NCI-H2081 (cell line): ENCODE data around the gene MCEMP1.
A peak's percentile ranks its signal among the peaks of the same experiment; 100 is the strongest.
"Not testable (repeated sequence)": the region's sequence is repeated elsewhere in the genome, so short reads cannot be mapped to it uniquely, and the experiment has no call there.

ENCODE experiments used
- DNase-seq, 2 experiments: peaks; one replicate each; lab custom pipeline; 2025; lab: John Stamatoyannopoulos, UW

Gene MCEMP1

DNA sequence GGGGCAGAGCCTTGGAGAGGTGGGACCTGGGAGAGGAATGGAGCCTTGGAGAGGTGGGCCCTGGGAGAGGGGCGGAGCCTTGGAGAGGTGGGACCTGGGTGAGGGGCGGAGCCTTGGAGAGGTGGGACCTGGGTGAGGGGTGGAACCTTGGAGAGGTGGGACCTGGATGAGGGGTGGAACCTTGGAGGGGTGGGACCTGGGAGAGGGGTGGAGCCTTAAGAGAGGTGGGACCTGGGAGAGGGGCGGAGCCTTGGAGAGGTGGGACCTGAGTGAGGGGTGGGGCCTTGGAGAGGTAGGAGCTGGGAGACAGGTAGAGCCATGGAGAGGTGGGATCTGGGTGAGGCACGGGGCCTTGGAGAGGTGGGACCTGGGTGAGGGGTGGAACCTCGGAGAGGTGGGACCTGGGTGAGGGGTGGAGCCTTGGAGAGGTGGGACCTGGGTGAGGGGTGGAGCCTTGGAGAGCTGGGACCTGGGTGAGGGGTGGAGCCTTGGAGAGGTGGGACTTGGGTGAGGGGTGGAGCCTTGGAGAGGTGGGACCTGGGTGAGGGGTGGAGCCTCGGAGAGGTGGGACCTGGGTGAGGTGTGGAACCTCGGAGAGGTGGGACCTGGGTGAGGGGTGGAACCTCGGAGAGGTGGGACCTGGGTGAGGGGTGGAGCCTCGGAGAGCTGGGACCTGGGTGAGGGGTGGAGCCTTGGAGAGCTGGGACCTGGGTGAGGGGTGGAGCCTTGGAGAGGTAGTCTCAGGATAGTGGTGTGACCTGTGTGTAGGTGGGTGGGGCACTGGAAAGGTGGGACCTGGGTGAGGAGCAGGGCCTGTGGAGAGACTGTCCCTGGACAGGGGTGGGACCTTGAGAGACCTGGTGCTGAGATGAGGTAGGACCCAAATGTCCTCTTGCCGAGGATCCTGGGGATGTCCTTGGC is 33.0 kb upstream of the MCEMP1 start:
- DNase-seq: not testable (repeated sequence)

DNA sequence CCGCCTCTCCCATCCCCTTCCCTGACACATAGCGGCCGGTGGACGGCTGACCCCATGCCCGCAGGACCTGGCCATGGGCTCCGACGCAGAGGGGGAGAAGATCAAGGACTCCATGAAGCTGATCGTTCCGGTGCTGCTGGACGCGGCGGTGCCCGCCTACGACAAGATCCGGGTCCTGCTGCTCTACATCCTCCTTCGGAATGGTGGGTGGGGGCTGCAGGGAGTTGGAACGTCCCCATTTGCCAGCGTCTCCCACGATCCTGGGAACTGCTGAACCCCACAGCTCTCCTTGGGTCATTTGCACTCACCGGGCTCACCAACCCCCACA is 32.4 kb upstream of the MCEMP1 start:
- DNase-seq: no peak

DNA sequence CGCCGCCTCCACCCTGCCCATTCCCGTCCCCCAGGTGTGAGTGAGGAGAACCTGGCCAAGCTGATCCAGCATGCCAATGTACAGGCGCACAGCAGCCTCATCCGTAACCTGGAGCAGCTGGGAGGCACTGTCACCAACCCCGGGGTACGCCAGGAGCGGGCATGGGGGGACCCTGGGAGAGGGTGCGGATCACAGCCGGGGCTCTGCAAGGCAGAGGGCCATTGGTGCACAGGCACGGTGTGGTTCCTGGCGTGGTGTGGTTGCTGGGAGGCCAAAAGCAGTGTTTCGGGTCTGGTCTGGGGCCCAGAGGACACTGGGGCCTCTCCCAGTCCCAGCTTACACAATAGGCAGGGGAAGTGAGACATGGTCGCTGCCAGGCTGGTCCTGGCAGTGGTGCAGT is 31.7 kb upstream of the MCEMP1 start:
- no peak for DNase-seq

DNA sequence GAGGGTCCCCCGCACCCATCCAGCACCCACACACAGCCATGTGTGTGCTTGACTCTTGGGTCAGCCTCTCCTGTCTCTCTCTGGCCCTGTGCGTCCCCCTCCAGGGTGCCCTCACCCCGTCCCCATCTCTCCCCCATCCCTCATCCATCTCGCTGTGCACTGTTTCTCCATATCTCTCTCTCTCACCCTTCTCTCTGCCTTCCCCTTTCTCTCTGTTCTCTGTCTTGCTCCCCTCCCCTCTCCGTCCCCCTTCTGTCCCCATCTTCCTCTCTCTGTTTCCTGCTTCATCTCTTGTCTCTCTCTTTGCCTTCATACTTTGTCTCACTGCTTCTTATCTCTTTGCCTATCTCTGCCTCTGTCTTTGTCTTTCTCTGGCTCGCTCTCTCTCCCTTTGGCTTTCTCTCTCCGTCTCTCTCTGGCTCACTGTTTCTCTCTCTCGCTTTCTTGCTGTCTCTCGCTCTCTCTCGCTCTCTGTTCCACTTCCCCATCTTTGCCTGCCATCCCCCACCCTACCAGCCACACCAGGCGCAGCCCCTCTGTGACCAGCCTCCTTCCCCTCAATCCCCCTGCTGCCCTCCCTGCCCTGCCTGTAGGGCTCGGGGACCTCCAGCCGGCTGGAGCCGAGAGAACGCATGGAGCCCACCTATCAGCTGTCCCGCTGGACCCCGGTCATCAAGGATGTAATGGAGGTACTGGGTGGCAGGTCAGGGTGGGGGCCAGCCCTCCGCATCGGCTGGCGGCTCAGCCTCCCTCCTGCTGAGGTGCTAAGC is 31.0 kb upstream of the MCEMP1 start:
- DNase-seq: no peak

DNA sequence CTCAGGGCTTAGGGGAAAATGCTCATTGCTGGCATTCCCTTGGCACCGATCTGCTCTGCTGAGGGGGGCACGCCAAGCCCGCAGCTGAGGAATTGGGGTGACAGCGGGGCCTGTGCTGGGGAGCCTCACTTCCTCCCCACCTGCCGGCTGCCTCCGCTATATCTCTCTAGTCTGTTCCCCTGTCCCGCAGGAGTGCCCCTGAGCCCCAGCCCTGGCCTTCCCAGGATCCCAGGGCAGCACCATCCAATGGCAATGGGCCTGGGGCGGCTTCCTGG is 30.5 kb upstream of the MCEMP1 start:
- DNase-seq: no peak

DNA sequence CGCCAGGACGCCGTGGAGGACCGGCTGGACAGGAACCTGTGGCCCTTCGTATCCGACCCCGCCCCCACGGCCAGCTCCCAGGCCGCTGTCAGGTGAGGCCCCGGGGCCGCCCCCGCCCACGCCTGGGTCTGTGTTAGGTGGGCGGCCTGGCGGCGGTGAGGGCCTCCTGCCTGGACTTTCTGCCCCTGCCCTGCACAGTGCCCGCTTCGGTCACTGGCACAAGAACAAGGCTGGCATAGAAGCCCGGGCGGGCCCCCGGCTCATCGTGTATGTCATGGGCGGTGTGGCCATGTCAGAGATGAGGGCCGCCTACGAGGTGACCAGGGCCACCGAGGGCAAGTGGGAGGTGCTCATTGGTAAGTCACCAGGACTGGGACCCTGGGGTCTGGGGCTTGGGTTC is 29.7 kb upstream of the MCEMP1 start:
- no peak for DNase-seq

DNA sequence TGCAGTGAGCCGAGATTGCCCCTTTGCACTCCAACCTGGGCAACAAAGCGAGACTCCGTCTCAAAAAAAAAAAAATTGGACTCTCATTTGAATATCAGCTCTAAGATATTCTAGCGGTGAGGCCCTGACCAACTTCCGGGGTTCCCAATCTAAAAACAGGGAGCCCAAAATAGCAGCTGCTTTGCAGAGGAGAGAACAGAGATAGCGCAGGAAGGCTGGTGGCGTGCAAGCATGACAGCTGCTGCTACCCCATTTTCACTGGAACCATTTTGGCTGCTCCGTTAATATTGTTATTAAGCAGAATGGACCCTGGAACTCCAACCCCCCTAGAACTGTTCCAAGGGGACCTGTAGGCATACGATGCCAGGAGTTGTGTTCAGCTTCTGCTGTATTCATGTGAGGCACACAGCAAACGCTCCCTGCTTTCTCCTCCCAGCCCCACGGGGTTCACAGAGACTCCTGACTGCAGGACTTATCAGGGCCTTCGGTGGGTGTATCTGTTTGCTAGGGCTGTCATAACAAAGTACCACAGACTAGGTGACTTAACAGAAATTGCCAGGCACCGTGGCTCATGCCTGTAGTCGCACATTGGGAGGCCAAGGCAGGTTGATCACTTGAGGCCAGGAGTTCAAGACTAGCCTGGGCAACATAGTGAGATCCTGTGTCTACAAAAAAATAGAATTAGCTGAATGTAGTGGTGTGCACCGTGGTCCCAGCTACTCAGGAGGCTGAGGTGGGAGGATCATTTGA is 28.4 kb upstream of the MCEMP1 start:
- no peak for DNase-seq

DNA sequence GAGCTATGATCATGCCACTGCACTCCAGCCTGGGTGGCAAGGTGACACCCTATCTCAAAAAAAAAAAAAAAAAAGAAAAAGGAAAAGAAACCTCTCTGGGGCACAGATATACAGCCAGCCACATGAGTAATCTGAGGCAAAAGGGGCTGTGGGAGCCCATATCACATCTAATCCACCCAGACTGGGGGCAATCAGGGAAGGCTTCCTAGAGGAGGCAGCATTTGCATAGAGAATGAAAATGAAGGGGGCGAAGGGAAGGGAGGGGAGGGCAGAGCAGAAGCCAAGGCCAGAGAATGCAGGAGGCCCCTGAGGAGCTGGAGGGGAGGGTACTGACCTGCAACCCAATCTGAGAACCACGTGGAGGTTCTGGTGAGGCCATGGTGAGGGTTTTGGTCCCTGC is 26.7 kb upstream of the MCEMP1 start:
- DNase-seq: no peak

DNA sequence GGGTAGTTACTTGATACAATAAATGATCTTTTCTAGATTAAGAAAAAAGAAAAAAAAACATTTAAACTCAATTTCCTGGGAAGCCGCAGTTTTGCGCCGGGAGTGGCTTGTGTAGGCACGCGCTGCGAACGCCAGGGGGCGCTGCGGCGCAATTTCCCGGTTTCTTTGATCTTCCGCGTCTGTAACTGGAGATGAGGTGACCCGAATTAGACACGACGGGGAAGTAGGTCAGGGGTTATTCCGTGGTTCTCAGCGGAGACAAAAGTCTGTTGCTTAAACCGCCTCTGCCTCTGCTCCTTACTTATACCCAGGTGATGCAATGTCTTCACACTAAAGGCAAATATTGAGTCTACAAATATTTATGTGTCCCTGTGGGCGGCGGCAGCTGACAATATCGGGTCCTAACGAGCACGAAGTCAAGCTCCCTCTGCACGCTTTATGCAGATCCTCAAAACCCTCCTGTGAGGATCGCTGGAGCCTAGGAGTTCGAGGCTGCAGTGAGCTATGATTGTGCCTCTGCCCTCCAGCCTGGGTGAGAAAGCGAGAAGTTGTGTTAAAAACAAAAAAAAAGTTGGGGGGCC is 24.7 kb upstream of the MCEMP1 start:
- peak; percentile 56 to 59 for DNase-seq

DNA sequence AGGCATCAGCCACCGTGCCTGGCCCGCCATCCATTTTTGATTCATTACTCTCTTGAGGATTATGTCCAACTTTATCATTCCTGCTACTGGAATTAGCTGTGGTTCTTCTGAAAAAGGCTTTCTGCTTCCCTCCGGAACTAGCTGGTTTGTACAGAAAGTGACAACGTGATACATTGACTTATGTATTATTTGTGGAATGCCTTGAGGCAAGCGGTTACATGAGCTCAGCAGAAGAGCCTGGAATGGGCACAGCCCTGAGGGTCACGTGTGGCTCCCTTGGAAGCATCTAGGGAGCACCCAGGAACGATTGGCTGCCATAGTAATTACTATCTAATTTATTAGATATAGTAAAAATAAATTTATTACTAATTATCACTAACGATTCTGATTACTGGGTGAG is 22.5 kb upstream of the MCEMP1 start:
- DNase-seq: no peak

DNA sequence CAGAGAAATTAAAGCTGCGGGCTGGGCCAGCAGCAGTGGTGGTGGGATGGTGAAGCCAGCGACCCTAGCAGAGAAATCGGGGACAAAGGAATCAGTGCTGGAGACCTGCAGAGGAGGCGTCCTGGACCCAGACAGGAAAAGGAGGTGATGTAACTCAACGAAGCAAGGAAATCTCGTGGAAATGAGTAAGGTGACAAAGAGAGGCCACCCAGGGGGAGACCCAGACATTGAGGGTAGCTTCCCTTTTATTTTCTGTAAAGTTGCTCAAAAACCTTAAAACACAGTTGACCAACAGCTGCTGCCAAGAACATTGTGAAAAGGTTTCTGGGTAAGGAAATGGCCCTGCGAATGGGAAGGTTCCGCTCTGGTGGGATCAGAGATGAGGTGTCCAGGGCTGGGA is 21.3 kb upstream of the MCEMP1 start:
- no peak for DNase-seq

DNA sequence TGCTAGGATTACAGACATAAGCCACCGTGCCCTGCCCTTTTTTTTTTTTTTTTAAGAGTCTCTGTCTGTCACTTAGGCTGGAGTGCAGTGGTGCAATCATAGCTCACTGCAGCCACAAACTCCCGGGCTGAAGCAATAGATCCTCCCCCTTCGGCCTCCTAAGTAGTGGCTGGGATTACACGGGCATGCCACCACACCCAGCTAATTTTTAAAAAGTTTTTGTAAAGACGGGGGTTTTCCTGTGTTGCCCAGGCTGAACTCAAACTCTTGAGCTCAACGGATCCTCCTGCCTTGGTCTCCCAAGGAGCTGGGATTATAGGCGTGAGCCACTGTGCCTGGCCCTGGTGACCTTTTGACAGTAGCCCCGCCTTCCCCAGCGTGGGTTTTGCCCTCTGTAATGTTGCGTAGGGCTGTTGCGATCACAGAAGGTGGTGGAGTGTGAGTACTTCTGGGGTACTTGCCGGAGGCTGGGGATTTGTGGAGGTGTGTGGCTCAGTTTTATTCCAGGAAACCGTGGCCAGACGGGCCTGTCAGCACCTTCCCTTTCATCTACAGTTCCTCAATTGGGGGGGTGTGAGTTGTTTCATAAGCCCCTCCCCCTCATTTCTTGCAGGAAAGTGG is 19.6 kb upstream of the MCEMP1 start:
- no peak for DNase-seq

DNA sequence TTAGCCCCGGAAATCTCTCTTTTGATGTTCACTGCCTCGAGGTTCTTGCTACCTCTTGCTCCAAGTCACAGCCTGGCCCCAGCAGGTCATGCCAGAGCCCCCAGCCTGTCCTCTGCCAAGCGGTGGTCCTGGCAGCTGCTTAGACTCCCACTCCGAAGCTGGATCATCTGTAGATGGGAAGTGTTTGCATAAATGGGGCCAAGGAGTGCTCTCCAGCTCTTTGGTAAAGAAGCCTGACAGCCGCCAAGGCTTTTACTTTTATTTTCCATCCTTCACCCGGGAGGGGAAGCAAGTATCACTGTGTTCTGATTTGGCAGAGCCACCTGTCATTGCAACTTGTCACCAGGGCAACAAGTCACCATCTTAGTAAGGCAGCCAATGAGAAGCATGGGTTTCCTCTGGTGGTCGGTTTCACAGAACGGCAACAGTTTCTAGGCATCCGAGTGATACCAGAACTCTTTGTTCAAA is 18.6 kb upstream of the MCEMP1 start:
- DNase-seq: no peak

DNA sequence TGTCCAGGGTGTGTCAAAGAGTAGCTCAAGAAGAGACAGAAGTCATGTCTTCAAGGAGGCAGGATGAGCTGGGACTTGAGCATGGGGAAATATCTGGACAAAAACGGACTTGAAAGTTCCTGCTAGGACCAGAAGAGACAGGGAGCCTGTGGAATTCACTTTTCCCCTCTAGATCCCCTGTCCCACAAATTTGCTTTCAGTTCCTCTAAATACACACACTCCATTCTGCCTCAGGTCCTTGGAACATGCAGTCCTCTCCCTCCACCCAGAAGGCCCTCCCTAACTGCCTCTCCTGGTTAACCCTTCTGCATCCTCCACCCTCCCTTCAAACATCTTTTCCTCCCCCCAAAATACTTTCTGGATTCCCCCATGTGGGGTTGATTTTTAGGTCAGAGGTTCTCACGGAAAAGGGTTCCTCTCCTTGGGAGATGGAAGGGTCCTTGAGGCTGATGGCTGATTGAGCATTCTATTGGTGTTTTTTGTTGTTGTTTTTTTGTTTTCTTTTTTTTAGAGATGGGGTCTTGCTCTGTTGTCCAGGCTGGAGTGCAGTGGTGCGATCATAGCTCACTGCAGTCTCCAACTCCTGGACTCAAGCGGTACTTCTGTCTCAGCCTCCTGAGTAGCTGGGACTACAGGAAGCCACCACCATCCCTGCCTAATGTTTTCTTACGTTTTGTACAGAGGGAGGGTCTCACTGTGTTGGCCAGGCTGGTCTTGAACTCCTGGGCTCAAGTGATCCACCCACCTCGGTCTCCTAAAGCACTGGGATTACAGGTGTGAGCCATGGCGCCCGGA is 14.9 kb upstream of the MCEMP1 start:
- no peak for DNase-seq

DNA sequence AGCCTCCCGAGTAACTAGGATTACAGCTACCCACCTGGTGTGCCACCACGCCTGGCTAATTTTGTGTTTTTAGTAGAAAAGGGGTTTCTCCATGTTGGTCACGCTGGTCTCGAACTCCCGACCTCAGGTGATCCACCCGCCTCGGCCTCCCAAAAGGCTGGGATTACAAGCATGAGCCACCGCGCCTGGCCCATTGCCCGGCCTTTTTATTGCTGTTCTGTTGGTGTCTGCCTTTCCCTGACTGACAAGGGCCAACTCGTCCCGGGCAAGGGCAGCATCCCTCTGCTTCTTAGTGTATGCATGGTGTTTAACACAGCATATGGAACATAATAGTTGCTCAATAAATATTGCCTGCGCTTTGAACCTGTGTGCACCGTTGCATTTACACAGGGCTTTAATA is 14.2 kb upstream of the MCEMP1 start:
- no peak for DNase-seq

DNA sequence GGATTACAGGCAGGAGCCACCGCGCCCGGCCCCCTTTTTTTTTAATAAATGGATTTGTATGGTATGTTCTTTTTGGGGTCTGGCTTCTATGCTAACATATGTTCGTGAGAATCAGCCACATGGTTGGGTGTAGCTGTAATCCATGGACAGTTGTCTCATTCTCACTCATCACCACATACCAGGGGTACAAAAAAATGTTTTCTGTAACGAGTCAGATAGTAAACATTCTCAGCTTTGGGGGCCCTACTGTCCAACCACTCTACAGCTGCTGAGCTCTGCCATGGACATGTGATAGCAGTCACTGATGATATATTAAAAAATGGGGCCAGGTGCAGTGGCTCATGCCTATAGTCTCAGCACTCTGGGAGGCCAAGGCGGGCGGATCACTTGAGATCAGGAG is 13.2 kb upstream of the MCEMP1 start:
- no peak for DNase-seq

DNA sequence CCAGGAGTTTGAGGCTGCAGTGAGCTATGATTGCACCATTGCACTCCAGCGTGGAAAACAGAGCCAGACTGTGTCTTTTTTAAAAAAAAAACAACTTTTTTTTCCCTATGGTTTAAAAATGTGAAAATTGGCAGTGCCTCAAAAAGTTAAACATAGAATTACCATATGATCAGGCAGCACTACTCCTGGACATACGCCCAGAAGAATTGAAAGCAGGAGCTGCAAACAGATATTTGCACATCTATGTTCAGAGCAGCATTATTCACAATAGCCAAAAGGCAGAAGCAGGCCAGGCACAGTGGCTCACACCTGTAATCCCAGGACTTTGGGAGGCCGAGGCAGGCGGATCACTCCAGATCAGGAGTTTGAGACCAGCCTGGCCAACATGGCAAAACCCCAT is 11.8 kb upstream of the MCEMP1 start:
- DNase-seq: peak in 1 of 2 experiments; percentile 16

DNA sequence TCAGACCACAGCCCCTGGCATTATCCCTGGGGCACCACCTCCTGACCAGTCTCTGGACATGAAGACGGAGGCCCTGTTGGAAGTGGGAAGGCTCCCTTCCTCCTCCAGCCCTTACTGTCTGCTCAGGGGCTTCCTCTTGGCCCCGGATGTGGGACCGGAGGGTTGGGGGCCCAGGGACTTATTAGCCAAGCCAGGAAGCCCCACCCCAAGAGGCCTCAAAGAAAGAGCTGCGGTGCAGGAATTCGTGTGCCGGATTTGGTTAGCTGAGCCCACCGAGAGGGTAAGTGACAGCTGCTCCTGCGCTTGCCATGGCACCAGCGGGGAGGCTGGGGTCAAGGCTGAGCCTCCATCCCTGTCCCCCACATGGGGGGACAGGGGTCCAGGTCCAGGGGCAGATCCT is 8.0 kb upstream of the MCEMP1 start, which contains the start of gene RETN:
Gene RETN, plus strand, starts transcription at position 208 of the 400 bp plus-strand sequence. CDS start 278 bp downstream, outside the sequence.
- DNase-seq: no peak

DNA sequence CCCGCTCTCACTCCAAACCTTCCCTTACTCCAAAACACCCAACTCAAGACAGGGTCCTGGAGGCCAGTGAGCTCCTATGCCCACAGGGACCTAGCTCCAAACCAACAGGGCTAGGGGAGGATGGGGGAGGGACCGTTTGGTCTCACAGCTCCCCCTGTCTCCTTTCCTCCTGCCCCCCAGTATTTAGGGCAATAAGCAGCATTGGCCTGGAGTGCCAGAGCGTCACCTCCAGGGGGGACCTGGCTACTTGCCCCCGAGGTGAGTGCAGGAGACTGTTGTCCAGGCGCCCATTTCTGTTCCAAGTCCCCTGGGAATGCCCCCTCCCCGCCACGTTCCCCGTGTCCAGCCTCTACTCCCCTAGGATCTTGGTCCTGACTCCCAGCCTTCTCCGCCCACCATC is 7.2 kb upstream of the MCEMP1 start:
- no peak for DNase-seq

DNA sequence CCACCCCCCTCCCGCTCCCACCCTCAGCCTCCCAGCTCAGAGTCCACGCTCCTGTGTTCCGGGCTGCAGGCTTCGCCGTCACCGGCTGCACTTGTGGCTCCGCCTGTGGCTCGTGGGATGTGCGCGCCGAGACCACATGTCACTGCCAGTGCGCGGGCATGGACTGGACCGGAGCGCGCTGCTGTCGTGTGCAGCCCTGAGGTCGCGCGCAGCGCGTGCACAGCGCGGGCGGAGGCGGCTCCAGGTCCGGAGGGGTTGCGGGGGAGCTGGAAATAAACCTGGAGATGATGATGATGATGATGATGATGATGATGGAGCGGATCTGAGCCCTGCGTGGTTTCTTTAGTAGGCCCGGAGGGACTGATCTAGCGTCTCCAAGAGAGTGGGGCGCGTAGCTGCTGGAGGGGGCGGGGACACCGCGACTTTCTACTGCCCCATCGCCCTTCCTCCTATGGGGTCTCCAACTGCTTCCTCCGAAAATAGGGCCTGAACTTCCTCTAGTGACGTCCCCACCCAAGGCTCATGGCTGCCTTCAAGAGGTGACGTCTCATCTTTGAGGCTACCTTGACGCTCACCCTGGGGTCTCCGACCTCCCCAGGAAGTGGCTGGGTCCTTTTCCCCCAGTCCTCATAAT is 6.6 kb upstream of the MCEMP1 start:
- no peak for DNase-seq

DNA sequence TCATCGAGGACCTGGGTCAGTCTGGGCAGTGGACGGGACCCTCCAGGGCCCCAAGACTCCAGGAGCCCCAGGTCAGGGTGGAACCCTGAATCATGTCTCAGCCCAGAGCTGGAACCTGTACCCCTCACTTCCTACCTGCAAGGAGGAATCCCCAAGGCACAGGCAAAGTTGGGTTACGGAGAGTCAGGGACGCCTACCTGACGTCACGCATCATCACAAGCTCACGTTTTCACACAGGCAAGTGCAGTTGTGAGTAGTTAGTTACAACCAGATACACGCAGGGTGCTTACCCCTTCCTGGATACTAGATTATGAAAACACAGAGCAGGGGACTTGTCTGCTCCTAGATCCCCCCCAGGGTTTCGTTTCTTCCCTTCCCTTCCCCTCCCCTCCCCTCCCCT is 6.1 kb upstream of the MCEMP1 start:
- DNase-seq: no peak
